T-helper 17 cell (primary cell): ENCODE measurements around the gene TMC8. TPM values are rescaled to one million over a fixed set of nuclear protein-coding genes. Genes with fewer than 3 reads are reported as not detected.

Experiments used
- ATAC-seq: fragments of 150-1000 bp; cut with Tn5 transposase; 2 replicates; pipeline ENCODE4 v1.10.0; 2021; ENCODE audit warnings: mild to moderate bottlenecking, moderate library complexity
- DNase-seq, 3 donors: peaks; one replicate each; pipeline versions ENCODE4 v3.0.0 to v3.0.0-alpha.2; 2020 to 2021
- H3K9me3 ChIP-seq: one replicate; pipeline ENCODE4 v1.7.0; 2013; ENCODE audit warnings: low read length, mild to moderate bottlenecking; ENCODE audit not compliant: control insufficient read depth, poor library complexity, severe bottlenecking
- H3K27ac Mint-ChIP-seq: one replicate; pipeline ENCODE4 v1.8.0; 2022; ENCODE audit warnings: mild to moderate bottlenecking, moderate library complexity, mixed read lengths
- H3K27me3 Mint-ChIP-seq: one replicate; pipeline ENCODE4 v1.8.0; 2022; ENCODE audit warnings: mixed read lengths
- H3K36me3 Mint-ChIP-seq: one replicate; pipeline ENCODE4 v1.8.0; 2022; ENCODE audit warnings: low read depth, mixed read lengths
- H3K4me1 Mint-ChIP-seq: one replicate; pipeline ENCODE4 v1.8.0; 2022; ENCODE audit warnings: mild to moderate bottlenecking, mixed read lengths
- H3K4me3 Mint-ChIP-seq: one replicate; pipeline ENCODE4 v1.8.0; 2022; ENCODE audit warnings: mild to moderate bottlenecking, moderate library complexity, mixed read lengths
- total RNA-seq, 4 donors: library from RNA in 2 of 4; stranded (reverse) in 2 of 4; gene quantifications; one replicate each; pipeline ENCODE4 v1.2.3 and lab custom pipeline; 2022 to 2026

Gene TMC8
- total RNA-seq, 2 donors from 2014 or later: 352 to 481 TPM

GRCh38 chr17:78103311-78103710 is 27.3 kb upstream of the TMC8 start:
- no peaks in the 10 kb centered on the region for H3K9me3 ChIP-seq
- Mint-ChIP-seq H3K27me3 (no peaks in the 10 kb centered on the region), H3K36me3 (no peaks in the 10 kb centered on the region), H3K4me3 (no peak overlapping the region), H3K4me1 (peaks cover 5% of the 10 kb centered on the region), H3K27ac (no peak overlapping the region)
- DNase-seq (no peak), ATAC-seq (no peak)

GRCh38 chr17:78104540-78104941 is 26.0 kb upstream of the TMC8 start:
- H3K4me1 Mint-ChIP-seq: peaks cover 8% of the 10 kb centered on the region
- no peak overlapping the region for H3K27ac Mint-ChIP-seq
- no peaks in the 10 kb centered on the region for H3K9me3 ChIP-seq
- no peaks in the 10 kb centered on the region for H3K27me3 Mint-ChIP-seq
- H3K4me3 Mint-ChIP-seq: no peak overlapping the region
- H3K36me3 Mint-ChIP-seq: no peaks in the 10 kb centered on the region
- ATAC-seq (no peak), DNase-seq (no peak)

- no peaks in the 10 kb centered on the region for H3K9me3 ChIP-seq
- peaks cover 6% of the 10 kb centered on the region for H3K4me1 Mint-ChIP-seq
- no peak overlapping the region for H3K4me3 Mint-ChIP-seq
- H3K27me3 Mint-ChIP-seq: no peaks in the 10 kb centered on the region
- no peak for DNase-seq
- ATAC-seq: no peak
- no peak overlapping the region for H3K27ac Mint-ChIP-seq
- H3K36me3 Mint-ChIP-seq: no peaks in the 10 kb centered on the region
These were observed 25.5 kb upstream of the TMC8 start for GRCh38 chr17:78105101-78105500.

GRCh38 chr17:78105551-78105950 is 25.0 kb upstream of the TMC8 start:
- ATAC-seq (no peak), DNase-seq (no peak)
- no peaks in the 10 kb centered on the region for H3K9me3 ChIP-seq
- Mint-ChIP-seq H3K4me1 (peaks cover 8% of the 10 kb centered on the region), H3K4me3 (no peak overlapping the region), H3K27ac (no peak overlapping the region), H3K27me3 (no peaks in the 10 kb centered on the region), H3K36me3 (no peaks in the 10 kb centered on the region)

- H3K9me3 ChIP-seq: no peaks in the 10 kb centered on the region
- Mint-ChIP-seq H3K4me1 (peaks cover 12% of the 10 kb centered on the region), H3K27me3 (no peaks in the 10 kb centered on the region), H3K36me3 (no peaks in the 10 kb centered on the region), H3K27ac (no peak overlapping the region), H3K4me3 (no peak overlapping the region)
- ATAC-seq (no peak), DNase-seq (no peak)
These were observed 24.4 kb upstream of the TMC8 start for GRCh38 chr17:78106211-78106610.

GRCh38 chr17:78107457-78107856 is 23.1 kb upstream of the TMC8 start:
- DNase-seq (no peak), ATAC-seq (no peak)
- H3K4me3 Mint-ChIP-seq: no peak overlapping the region
- H3K9me3 ChIP-seq: no peaks in the 10 kb centered on the region
- peak overlapping the region; percentile 77 for H3K27ac Mint-ChIP-seq
- H3K36me3 Mint-ChIP-seq: peaks cover 1% of the 10 kb centered on the region
- peaks cover 12% of the 10 kb centered on the region for H3K4me1 Mint-ChIP-seq
- no peaks in the 10 kb centered on the region for H3K27me3 Mint-ChIP-seq

- DNase-seq (no peak), ATAC-seq (no peak)
- no peaks in the 10 kb centered on the region for H3K9me3 ChIP-seq
- Mint-ChIP-seq H3K27me3 (no peaks in the 10 kb centered on the region), H3K27ac (peak overlapping the region; percentile 77), H3K4me1 (peaks cover 16% of the 10 kb centered on the region), H3K36me3 (peaks cover 3% of the 10 kb centered on the region), H3K4me3 (peak overlapping the region; percentile 36)
These were observed 22.4 kb upstream of the TMC8 start for GRCh38 chr17:78107976-78108725.

GRCh38 chr17:78108726-78109488 is 21.7 kb upstream of the TMC8 start:
- no peaks in the 10 kb centered on the region for H3K9me3 ChIP-seq
- Mint-ChIP-seq H3K36me3 (peaks cover 3% of the 10 kb centered on the region), H3K27me3 (no peaks in the 10 kb centered on the region), H3K4me1 (peaks cover 23% of the 10 kb centered on the region), H3K4me3 (peak overlapping the region; percentile 36), H3K27ac (peak overlapping the region; percentile 77)
- ATAC-seq (no peak), DNase-seq (no peak)

GRCh38 chr17:78109489-78109761 is 21.1 kb upstream of the TMC8 start:
- H3K27ac Mint-ChIP-seq: no peak overlapping the region
- H3K36me3 Mint-ChIP-seq: peaks cover 3% of the 10 kb centered on the region
- H3K4me3 Mint-ChIP-seq: no peak overlapping the region

GRCh38 chr17:78110363-78111015 is 20.1 kb upstream of the TMC8 start:
- no peaks in the 10 kb centered on the region for H3K27me3 Mint-ChIP-seq
- peaks cover 35% of the 10 kb centered on the region for H3K4me1 Mint-ChIP-seq
- H3K9me3 ChIP-seq: no peaks in the 10 kb centered on the region
- peaks cover 3% of the 10 kb centered on the region for H3K36me3 Mint-ChIP-seq
- H3K4me3 Mint-ChIP-seq: no peak overlapping the region
- DNase-seq (no peak), ATAC-seq (no peak)
- H3K27ac Mint-ChIP-seq: peak overlapping the region; percentile 80

More at GRCh38 chr17:78109489-78109761, 21.1 kb upstream of the TMC8 start:
- DNase-seq (no peak), ATAC-seq (no peak)
- Mint-ChIP-seq H3K4me1 (peaks cover 28% of the 10 kb centered on the region), H3K27me3 (no peaks in the 10 kb centered on the region)
- no peaks in the 10 kb centered on the region for H3K9me3 ChIP-seq

GRCh38 chr17:78111016-78111726 is 19.4 kb upstream of the TMC8 start:
- Mint-ChIP-seq H3K4me1 (peaks cover 35% of the 10 kb centered on the region), H3K27ac (peak overlapping the region; percentile 80), H3K4me3 (peak overlapping the region; percentile 5), H3K27me3 (no peaks in the 10 kb centered on the region), H3K36me3 (peaks cover 3% of the 10 kb centered on the region)
- H3K9me3 ChIP-seq: no peaks in the 10 kb centered on the region
- DNase-seq: no peak
- no peak for ATAC-seq

- peaks cover 36% of the 10 kb centered on the region for H3K4me1 Mint-ChIP-seq
- H3K27me3 Mint-ChIP-seq: no peaks in the 10 kb centered on the region
- H3K27ac Mint-ChIP-seq: peak overlapping the region; percentile 92
- DNase-seq (no peak), ATAC-seq (peak; percentile 4)
- H3K9me3 ChIP-seq: no peaks in the 10 kb centered on the region
- peaks cover 3% of the 10 kb centered on the region for H3K36me3 Mint-ChIP-seq
- H3K4me3 Mint-ChIP-seq: no peak overlapping the region
These were observed 18.6 kb upstream of the TMC8 start for GRCh38 chr17:78111727-78112517.
